CD14-positive monocyte (primary cell): ENCODE data around the gene TIGD2. TPM values are rescaled to one million over a fixed set of nuclear protein-coding genes. Genes with fewer than 3 reads are reported as not detected.

ENCODE experiments used
- DNase-seq, 3 donors: peaks; one replicate each; pipeline ENCODE4 v3.0.0-alpha.2; 2011 to 2022
- H2AFZ ChIP-seq: 2 replicates; pipeline ENCODE4 v1.6.0; 2012; ENCODE audit warnings: mild to moderate bottlenecking, low read depth, low read length, inconsistent platforms; ENCODE audit not compliant: insufficient read depth, poor library complexity, severe bottlenecking
- H3K27ac ChIP-seq, 2 donors: 1 replicate in 1 of 2; 2 replicates in 1 of 2; pipeline ENCODE4 v1.5.1; 2012 to 2013; ENCODE audit warnings: low read length in 2 of 2, control low read depth in 1 of 2, inconsistent platforms in 1 of 2, low read depth in 1 of 2, mild to moderate bottlenecking in 1 of 2
- H3K27me3 ChIP-seq, 2 donors: one replicate each; pipeline versions ENCODE4 v1.6.0 to v1.6.1; 2011 to 2013; ENCODE audit warnings: low read length in 2 of 2; ENCODE audit not compliant: control insufficient read depth in 2 of 2, insufficient read depth in 2 of 2
- H3K36me3 ChIP-seq, 2 donors: replicated peaks in 1 of 2; 1 replicate in 1 of 2; 2 replicates in 1 of 2; pipeline versions ENCODE4 v1.5.1 to v1.6.1; 2012 to 2013; ENCODE audit warnings: low read length in 2 of 2, control low read depth in 1 of 2, inconsistent platforms in 1 of 2, mild to moderate bottlenecking in 1 of 2; ENCODE audit not compliant: insufficient read depth in 2 of 2, control insufficient read depth in 1 of 2
- H3K4me1 ChIP-seq, 2 donors: 1 replicate in 1 of 2; 2 replicates in 1 of 2; pipeline versions ENCODE4 v1.5.1 to v1.6.1; 2012 to 2013; ENCODE audit warnings: low read length in 2 of 2, control low read depth in 1 of 2, inconsistent platforms in 1 of 2, mild to moderate bottlenecking in 1 of 2, moderate library complexity in 1 of 2; ENCODE audit not compliant: insufficient read depth in 2 of 2, control insufficient read depth in 1 of 2
- H3K4me2 ChIP-seq: replicated peaks from 2 replicates; pipeline ENCODE3; 2012; ENCODE audit warnings: low read length, moderate library complexity, mild to moderate bottlenecking; ENCODE audit not compliant: poor library complexity, severe bottlenecking; ENCODE audit errors: extremely low read depth
- H3K4me3 ChIP-seq, 3 experiments: fragments of 200-600 bp in 1 of 3; sonication (generic) in 1 of 3; replicated peaks in 1 of 3; 1 replicate in 2 of 3; 2 replicates in 1 of 3; pipeline ENCODE4 v1.5.1; 2011 to 2013; ENCODE audit warnings: low read length in 3 of 3, mild to moderate bottlenecking in 3 of 3, control low read depth in 2 of 3, low read depth in 2 of 3, inconsistent platforms in 1 of 3, moderate library complexity in 1 of 3
- H3K79me2 ChIP-seq: 2 replicates; pipeline ENCODE4 v1.6.0; 2012; ENCODE audit warnings: mild to moderate bottlenecking, control low read depth, inconsistent platforms, low read length, moderate library complexity; ENCODE audit not compliant: insufficient read depth
- H3K9ac ChIP-seq: 2 replicates; pipeline ENCODE4 v1.6.0; 2017; ENCODE audit warnings: low read length, mild to moderate bottlenecking; ENCODE audit not compliant: insufficient read depth, poor library complexity, severe bottlenecking
- H3K9me3 ChIP-seq, 2 donors: replicated peaks in 1 of 2; 1 replicate in 1 of 2; 2 replicates in 1 of 2; pipeline versions ENCODE4 v1.5.1 to v1.6.1; 2012 to 2013; ENCODE audit warnings: low read length in 2 of 2, control low read depth in 1 of 2; ENCODE audit not compliant: control insufficient read depth in 1 of 2, insufficient read depth in 1 of 2
- H4K20me1 ChIP-seq: 2 replicates; pipeline ENCODE4 v1.6.0; 2012; ENCODE audit warnings: mild to moderate bottlenecking, low read length, control low read depth, moderate library complexity; ENCODE audit not compliant: insufficient read depth
- H3K27ac Mint-ChIP-seq, 7 donors: one replicate each; pipeline ENCODE4 v1.8.0; 2020; ENCODE audit warnings: mild to moderate bottlenecking in 7 of 7, mixed read lengths in 7 of 7, moderate library complexity in 6 of 7, inconsistent platforms in 2 of 7
- H3K27me3 Mint-ChIP-seq, 3 donors: one replicate each; pipeline ENCODE4 v1.8.0; 2021 to 2022; ENCODE audit warnings: low read depth in 3 of 3, mild to moderate bottlenecking in 3 of 3, mixed read lengths in 3 of 3, moderate library complexity in 3 of 3, inconsistent platforms in 1 of 3
- H3K36me3 Mint-ChIP-seq, 2 donors: one replicate each; pipeline ENCODE4 v1.8.0; 2020; ENCODE audit warnings: mixed read lengths in 2 of 2, inconsistent platforms in 1 of 2, mild to moderate bottlenecking in 1 of 2
- H3K4me1 Mint-ChIP-seq: one replicate; pipeline ENCODE4 v1.8.0; 2020; ENCODE audit warnings: mild to moderate bottlenecking, mixed read lengths
- H3K4me3 Mint-ChIP-seq, 2 donors: one replicate each; pipeline ENCODE4 v1.8.0; 2020; ENCODE audit warnings: mild to moderate bottlenecking in 2 of 2, mixed read lengths in 2 of 2, moderate library complexity in 1 of 2
- H3K9me3 Mint-ChIP-seq, 7 donors: one replicate each; pipeline ENCODE4 v1.8.0; 2020 to 2022; ENCODE audit warnings: mixed read lengths in 7 of 7, mild to moderate bottlenecking in 6 of 7, moderate library complexity in 6 of 7, inconsistent platforms in 2 of 7
- WGBS: methylation state at CpG from one replicate; pipeline ENCODE4 v1.1.5; 2013; ENCODE audit warnings: missing lambda C conversion rate; ENCODE audit not compliant: insufficient coverage; 5-methylcytosine and 5-hydroxymethylcytosine counted together
- intact Hi-C, 2 donors: fragments of 100-400 bp; cut with micrococcal nuclease; formaldehyde crosslinking; loops; one replicate each; pipeline versions ENCODE4 v1.15.0 to v1.15.1; 2023
- polyA plus RNA-seq, 3 donors: library from polyadenylated mRNA; depleted of rRNA in 1 of 3; unstranded in 2 of 3; stranded (reverse) in 1 of 3; fragments of 300-500 nt in 2 of 3; fragments of >200 nt in 1 of 3; fragmentation: Illumina TruSeq in 2 of 3; gene quantifications; 1 replicate in 2 of 3; 2 replicates in 1 of 3; pipeline ENCODE4 v1.2.3, GENCODE V29; 2012 to 2021
- TF ChIP-seq, protein P1 (sequence below): fragments of 200-600 bp; IDR thresholded peaks from one replicate; pipeline ENCODE4 v1.8.0; 2022; ENCODE audit warnings: antibody characterized with exemption, mild to moderate bottlenecking

Gene TIGD2
- polyA plus RNA-seq, 3 donors: 1.00 to 2.4 (median 2.1) TPM

DNA sequence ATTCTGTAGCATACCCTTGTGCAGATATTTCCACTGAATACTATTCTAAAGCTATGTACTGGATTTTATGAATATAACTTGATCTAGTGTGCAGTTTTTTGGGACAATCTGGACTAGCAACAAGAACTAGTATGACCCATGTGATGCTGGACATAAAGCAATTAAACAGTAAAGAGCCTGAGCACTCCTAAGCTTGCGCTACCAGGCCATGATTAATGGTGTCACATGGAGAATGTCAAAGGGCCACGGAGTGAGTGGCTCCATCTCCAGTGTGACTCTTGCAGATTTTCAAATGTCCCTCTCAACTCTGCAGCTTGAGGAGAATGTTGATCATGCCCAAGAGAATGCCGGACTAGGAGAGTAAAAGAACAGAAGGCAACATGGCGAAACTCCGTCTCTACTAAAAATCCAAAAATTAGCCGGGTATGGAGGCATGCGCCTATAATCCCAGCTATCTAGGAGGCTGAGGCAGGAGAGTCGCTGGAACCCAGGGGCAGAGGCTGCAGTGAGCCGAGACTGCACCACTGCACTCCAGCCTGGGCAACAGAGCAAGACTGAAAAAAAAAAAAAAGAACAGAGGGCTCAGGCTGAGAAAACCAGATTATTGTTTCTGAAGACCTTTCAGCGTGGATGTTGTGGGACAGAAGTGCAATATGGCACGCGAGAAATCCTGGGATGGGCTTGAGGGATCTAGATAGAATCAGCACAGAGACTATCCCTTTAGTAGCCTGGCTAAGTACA, 45.0 kb downstream of the TIGD2 start:
- H2AFZ ChIP-seq: no peak overlapping the region
- no peaks in the 10 kb centered on the region for H3K4me1 Mint-ChIP-seq
- no peaks in the 10 kb centered on the region for H3K36me3 Mint-ChIP-seq

DNA sequence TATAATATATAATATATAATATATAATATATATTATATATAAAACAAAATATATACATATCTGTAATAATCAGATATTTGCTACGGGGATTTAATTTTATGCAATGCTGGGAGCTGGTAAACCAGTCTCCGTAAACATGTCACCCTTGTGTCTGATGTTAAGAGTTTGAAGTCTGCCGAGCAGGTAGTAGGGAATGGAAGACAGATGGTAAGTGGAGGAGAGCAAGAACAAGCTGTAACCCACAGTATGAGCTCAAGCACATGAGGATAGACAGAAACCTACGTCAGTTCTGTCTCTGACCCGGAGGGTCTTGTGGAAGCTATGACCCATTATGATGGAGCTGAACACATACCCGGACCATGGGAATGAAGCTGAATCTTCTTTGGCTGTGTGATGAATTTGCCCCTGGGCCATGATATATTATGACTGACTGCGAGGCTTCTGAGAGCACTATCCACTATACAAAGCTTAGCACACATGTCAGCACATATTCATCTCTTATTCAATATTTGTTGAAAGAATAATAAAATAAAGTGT, 46.2 kb downstream of the TIGD2 start:
- Histone ChIP-seq H3K27ac (no peak overlapping the region), H3K9me3 (no peaks in the 10 kb centered on the region), H3K4me2 (no peak overlapping the region), H3K9ac (no peak overlapping the region), H3K27me3 (peaks cover 0 to 3% of the 10 kb centered on the region in 2 donors), H3K4me1 (no peaks in the 10 kb centered on the region), H2AFZ (no peak overlapping the region), H3K79me2 (no peaks in the 10 kb centered on the region), H4K20me1 (no peaks in the 10 kb centered on the region), H3K4me3 (no peak overlapping the region), H3K36me3 (no peaks in the 10 kb centered on the region)
- no peaks in the 10 kb centered on the region for H3K36me3 Mint-ChIP-seq
- peaks cover 4 to 6% (median 5%) of the 10 kb centered on the region in 3 donors for H3K27me3 Mint-ChIP-seq
- H3K4me3 Mint-ChIP-seq: no peak overlapping the region
- H3K9me3 Mint-ChIP-seq: peaks cover 0 to 1% (median 0%) of the 10 kb centered on the region in 7 donors
- H3K27ac Mint-ChIP-seq: no peak overlapping the region
- no peak for DNase-seq
- TF ChIP-seq, protein P1, sequence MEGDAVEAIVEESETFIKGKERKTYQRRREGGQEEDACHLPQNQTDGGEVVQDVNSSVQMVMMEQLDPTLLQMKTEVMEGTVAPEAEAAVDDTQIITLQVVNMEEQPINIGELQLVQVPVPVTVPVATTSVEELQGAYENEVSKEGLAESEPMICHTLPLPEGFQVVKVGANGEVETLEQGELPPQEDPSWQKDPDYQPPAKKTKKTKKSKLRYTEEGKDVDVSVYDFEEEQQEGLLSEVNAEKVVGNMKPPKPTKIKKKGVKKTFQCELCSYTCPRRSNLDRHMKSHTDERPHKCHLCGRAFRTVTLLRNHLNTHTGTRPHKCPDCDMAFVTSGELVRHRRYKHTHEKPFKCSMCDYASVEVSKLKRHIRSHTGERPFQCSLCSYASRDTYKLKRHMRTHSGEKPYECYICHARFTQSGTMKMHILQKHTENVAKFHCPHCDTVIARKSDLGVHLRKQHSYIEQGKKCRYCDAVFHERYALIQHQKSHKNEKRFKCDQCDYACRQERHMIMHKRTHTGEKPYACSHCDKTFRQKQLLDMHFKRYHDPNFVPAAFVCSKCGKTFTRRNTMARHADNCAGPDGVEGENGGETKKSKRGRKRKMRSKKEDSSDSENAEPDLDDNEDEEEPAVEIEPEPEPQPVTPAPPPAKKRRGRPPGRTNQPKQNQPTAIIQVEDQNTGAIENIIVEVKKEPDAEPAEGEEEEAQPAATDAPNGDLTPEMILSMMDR: no peak
- intact Hi-C loops: no loop called here
- 100% methylated on average over 3 of the region's 7 CpGs for WGBS
- H3K4me1 Mint-ChIP-seq: no peaks in the 10 kb centered on the region

More for the DNA sequence above, 45.0 kb downstream of the TIGD2 start:
- Histone ChIP-seq H3K79me2 (no peaks in the 10 kb centered on the region), H3K4me1 (no peaks in the 10 kb centered on the region), H3K4me3 (no peak overlapping the region), H3K9ac (no peak overlapping the region), H3K4me2 (no peak overlapping the region), H3K27me3 (peaks cover 0 to 3% of the 10 kb centered on the region in 2 donors), H3K27ac (no peak overlapping the region), H3K36me3 (no peaks in the 10 kb centered on the region), H3K9me3 (no peaks in the 10 kb centered on the region), H4K20me1 (no peaks in the 10 kb centered on the region)
- TF ChIP-seq, protein P1: no peak
- Mint-ChIP-seq H3K4me3 (no peak overlapping the region), H3K27ac (no peak overlapping the region), H3K27me3 (peaks cover 4 to 6% (median 5%) of the 10 kb centered on the region in 3 donors), H3K9me3 (peaks cover 0 to 4% (median under 1%) of the 10 kb centered on the region in 7 donors)
- 98% methylated on average over 8 of the region's 12 CpGs for WGBS
- intact Hi-C loops: no loop called here
- no peak for DNase-seq
